ENCODE measurements around the gene EN1.

- TF ChIP-seq POLR2A (IDR thresholded peaks at IDR 0.05; ENCODE audit: low read length) = no peak
- no peak for TF ChIP-seq GATA1 (IDR thresholded peaks at IDR 0.05; ENCODE audit: low read depth, low read length)
Measured at GRCh38 chr2:118837067-118837466, 10.4 kb downstream of the EN1 start.

Data from erythroblast (primary cell).